ENCODE results near the gene TFPT. TPM values are rescaled to one million over a fixed set of nuclear protein-coding genes. Genes with fewer than 3 reads are reported as not detected.

TFPT gene
- total and polyA plus RNA-seq, 2 of the 13 experiments (the other 11 are each of a cell fraction or from before 2014, with no cell fraction given), result 8.4 to 10.7 TPM

DNA sequence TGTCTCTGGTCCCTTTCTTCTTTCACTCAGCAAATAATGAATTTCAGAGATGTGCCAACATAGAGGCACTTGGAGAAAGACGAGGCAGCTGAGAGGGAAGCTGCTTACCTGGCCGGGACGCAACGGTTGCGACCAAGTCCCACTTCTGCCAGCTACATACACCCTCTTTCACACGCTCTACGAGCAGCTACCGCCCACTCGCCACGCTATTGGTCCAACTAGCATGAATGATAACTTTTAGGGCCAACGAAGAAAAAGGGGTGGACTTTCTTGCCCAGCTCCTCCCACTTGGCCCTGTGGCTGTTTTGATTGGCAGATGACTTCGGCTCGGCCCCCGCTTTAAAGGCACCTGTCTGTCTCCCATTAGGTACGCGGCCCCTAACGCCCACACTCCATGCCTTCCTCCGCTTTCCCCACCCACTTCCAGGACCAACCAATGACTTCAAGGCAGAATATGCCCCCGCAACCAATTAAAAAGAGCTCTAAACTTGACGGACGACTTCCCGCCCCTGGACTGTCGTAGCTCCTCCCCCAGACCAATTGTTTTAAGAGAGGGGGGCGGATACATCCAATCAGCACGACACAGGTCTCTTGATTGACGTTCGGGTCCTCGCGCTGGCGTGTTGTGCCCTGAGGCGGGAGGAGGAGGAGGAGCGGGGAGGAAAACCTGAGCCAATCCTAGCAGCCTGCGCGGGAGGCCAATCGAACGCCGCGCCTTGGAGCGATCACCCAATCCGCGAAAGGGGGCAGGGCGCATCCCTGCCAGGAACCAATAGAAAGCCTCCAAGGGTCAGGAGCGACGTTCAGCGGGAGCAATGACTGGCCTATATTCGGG is 21.6 kb upstream of the TFPT start (continued):
- TF ChIP-seq ZBTB8A (CRISPR knock-in tag; IDR thresholded peaks at IDR 0.05; ENCODE audit: borderline replicate concordance, low read depth) (no peak), ZNF549 (CRISPR knock-in tag; IDR thresholded peaks at IDR 0.05) (no peak), NCOA1 (CRISPR knock-in tag; IDR thresholded peaks at IDR 0.05) (no peak), NFIC (IDR thresholded peaks at IDR 0.05; ENCODE audit: low read length) (no peak), CBFB (CRISPR knock-in tag; IDR thresholded peaks at IDR 0.05) (no peak), NFRKB (IDR thresholded peaks at IDR 0.05) (no peak; the same call in 1 of the 2 replicates), ZNF589 (CRISPR knock-in tag; conservative IDR thresholded peaks at IDR 0.05) (no peak), CCAR2 (optimal IDR thresholded peaks at IDR 0.05; ENCODE audit: low read depth, low read length) (no peak), PHB2 (IDR thresholded peaks at IDR 0.05; ENCODE audit: partially characterized antibody) (no peak), GATAD2A (CRISPR knock-in tag; IDR thresholded peaks at IDR 0.05) (no peak), ADNP (CRISPR knock-in tag; IDR thresholded peaks at IDR 0.05) (no peak), ZNF674 (CRISPR knock-in tag; IDR thresholded peaks at IDR 0.05; ENCODE audit: low read depth) (no peak), GTF3A (CRISPR knock-in tag; conservative IDR thresholded peaks at IDR 0.05) (no peak), ZNF543 (CRISPR knock-in tag; IDR thresholded peaks at IDR 0.05) (no peak), ZNF207 (IDR thresholded peaks at IDR 0.05; ENCODE audit: borderline replicate concordance) (no peak), RFX5 (IDR thresholded peaks at IDR 0.05; ENCODE audit: low read depth, low read length) (peak; percentile 43; the same call in 1 of the 2 replicates), ZNF644 (CRISPR knock-in tag; IDR thresholded peaks at IDR 0.05; ENCODE audit: low read depth) (no peak), ELF3 (CRISPR knock-in tag; IDR thresholded peaks at IDR 0.05) (no peak; the same call in 1 of the 2 replicates), ZNF230 (CRISPR knock-in tag; IDR thresholded peaks at IDR 0.05) (no peak), CEBPB (IDR thresholded peaks at IDR 0.05; ENCODE audit: borderline replicate concordance, low read depth, low read length) (no peak), ZFP82 (CRISPR knock-in tag; IDR thresholded peaks at IDR 0.05; ENCODE audit: borderline replicate concordance) (no peak), SATB2 (CRISPR knock-in tag; IDR thresholded peaks at IDR 0.05) (no peak), FIP1L1 (IDR thresholded peaks at IDR 0.05; ENCODE audit: borderline replicate concordance, insufficient read depth, low read depth, low read length) (no peak), ZIK1 (CRISPR knock-in tag; IDR thresholded peaks at IDR 0.05; ENCODE audit: borderline replicate concordance, low read depth) (no peak)
- TF ChIP-seq, protein P1, sequence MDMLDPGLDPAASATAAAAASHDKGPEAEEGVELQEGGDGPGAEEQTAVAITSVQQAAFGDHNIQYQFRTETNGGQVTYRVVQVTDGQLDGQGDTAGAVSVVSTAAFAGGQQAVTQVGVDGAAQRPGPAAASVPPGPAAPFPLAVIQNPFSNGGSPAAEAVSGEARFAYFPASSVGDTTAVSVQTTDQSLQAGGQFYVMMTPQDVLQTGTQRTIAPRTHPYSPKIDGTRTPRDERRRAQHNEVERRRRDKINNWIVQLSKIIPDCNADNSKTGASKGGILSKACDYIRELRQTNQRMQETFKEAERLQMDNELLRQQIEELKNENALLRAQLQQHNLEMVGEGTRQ (IDR thresholded peaks at IDR 0.05; ENCODE audit: low read depth, low read length), result no peak
- TF ChIP-seq, protein P1 (CRISPR knock-in tag; IDR thresholded peaks at IDR 0.05; ENCODE audit: borderline replicate concordance), result no peak
- TF ChIP-seq, protein P2, sequence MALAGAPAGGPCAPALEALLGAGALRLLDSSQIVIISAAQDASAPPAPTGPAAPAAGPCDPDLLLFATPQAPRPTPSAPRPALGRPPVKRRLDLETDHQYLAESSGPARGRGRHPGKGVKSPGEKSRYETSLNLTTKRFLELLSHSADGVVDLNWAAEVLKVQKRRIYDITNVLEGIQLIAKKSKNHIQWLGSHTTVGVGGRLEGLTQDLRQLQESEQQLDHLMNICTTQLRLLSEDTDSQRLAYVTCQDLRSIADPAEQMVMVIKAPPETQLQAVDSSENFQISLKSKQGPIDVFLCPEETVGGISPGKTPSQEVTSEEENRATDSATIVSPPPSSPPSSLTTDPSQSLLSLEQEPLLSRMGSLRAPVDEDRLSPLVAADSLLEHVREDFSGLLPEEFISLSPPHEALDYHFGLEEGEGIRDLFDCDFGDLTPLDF (CRISPR knock-in tag; IDR thresholded peaks at IDR 0.05), result peak; percentile 68
- TF ChIP-seq, protein P3, sequence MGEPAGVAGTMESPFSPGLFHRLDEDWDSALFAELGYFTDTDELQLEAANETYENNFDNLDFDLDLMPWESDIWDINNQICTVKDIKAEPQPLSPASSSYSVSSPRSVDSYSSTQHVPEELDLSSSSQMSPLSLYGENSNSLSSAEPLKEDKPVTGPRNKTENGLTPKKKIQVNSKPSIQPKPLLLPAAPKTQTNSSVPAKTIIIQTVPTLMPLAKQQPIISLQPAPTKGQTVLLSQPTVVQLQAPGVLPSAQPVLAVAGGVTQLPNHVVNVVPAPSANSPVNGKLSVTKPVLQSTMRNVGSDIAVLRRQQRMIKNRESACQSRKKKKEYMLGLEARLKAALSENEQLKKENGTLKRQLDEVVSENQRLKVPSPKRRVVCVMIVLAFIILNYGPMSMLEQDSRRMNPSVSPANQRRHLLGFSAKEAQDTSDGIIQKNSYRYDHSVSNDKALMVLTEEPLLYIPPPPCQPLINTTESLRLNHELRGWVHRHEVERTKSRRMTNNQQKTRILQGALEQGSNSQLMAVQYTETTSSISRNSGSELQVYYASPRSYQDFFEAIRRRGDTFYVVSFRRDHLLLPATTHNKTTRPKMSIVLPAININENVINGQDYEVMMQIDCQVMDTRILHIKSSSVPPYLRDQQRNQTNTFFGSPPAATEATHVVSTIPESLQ (CRISPR knock-in tag; conservative IDR thresholded peaks at IDR 0.05), result no peak; the same call in 1 of the 2 replicates
